Epithelial cell of proximal tubule (primary cell): Measurements from ENCODE around the gene UGT1A8. TPM values are rescaled to one million over a fixed set of nuclear protein-coding genes. Genes with fewer than 3 reads are reported as not detected.
"Not testable (repeated sequence)": the region's sequence is repeated elsewhere in the genome, so short reads cannot be mapped to it uniquely, and the experiment has no call there.

Experiments
- DNase-seq: peaks from one replicate; pipeline ENCODE4 v3.0.0-alpha.2; 2011; ENCODE audit warnings: low read depth
- H3K4me3 ChIP-seq: 2 replicates; pipeline ENCODE4 v1.5.1; 2011; ENCODE audit warnings: low read depth, mild to moderate bottlenecking, low read length
- CTCF ChIP-seq: conservative IDR thresholded peaks from 2 replicates; pipeline ENCODE4 v1.5.1; 2012; ENCODE audit warnings: low read depth, mild to moderate bottlenecking, low read length
- total RNA-seq: library from RNA; depleted of rRNA; stranded (reverse); fragments of >200 nt; gene quantifications from 2 replicates; pipeline ENCODE4 v1.2.3, GENCODE V29; 2015

The UGT1A8 gene
- total RNA-seq, 1 donor from 2014 or later = not detected

DNA sequence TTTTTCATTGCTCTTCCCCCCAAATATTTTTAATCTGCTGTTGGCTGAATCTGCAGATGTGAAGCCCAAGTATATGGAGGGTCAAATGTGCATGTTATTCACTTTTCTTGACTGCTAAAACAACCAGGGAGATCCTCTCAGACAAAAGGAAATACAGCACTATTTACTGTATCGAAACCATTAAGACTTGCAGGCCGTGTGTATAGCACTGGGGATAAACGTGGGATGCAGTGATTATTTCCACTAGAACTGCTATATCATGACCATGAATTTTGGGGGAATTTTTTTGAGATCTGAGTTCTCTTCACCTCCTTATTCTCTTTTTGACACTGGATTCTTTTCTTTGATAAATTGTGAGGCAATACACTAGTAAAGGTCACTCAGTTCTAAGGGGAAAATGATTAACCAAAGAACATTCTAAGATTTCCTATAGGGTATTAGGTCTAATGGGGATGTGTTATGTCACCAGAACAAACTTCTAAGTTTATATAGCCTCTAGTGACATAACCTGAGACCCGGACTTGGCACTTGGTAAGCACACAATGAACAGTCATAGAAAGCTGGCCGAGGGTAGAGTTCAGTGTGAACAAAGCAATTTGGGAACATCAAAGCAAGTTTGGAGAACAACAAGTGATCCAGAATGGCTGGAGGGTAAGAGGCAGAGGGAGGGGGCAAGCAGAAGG, 127.8 kb downstream of the UGT1A8 start:
- no peak for DNase-seq
- TF ChIP-seq CTCF = no peak
- H3K4me3 ChIP-seq = no peak overlapping the region

GRCh38 chr2:233745838-233746237, 128.4 kb downstream of the UGT1A8 start:
- not testable (repeated sequence) for DNase-seq, H3K4me3 ChIP-seq

DNA sequence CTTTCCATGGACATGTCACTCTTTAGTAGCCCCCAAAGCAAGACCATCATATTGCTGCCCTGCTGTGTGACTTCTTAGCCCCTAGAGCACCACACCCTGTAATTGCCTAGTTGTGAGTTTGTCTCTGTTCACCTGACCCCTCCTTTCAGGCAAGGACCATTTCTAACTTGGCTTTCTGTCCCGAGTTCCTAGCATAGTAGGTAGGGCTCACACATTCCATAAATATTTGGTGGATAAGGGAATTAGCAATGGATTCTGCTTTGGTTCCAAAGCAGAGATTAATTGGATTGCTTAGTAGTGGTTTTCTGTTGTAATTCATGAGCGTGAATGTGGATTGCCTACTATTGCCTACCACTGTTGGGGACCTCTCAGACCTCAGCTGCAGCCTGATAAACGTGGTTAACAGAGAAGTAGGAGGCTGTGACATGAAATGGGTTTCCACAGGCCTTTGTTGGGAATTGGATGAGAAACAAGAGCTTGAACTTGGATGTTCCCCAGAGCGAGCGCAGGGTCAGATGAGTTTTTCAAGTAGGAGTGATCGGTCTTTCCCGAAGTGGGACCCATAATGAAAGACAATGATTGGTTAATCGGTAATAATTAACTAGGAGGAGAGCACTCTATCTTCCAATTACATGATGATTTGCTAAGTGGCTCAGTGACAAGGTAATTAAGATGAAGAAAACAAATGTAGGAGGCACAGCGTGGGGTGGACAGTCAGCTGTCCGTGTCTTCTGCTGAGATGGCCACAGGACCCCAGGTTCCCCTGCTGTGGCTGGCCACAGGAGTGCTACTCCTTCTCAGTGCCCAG, 129.2 kb downstream of the UGT1A8 start:
- DNase-seq = no peak
- H3K4me3 ChIP-seq = no peak overlapping the region
- TF ChIP-seq CTCF = no peak

- H3K4me3 ChIP-seq = no peak overlapping the region
- TF ChIP-seq CTCF = no peak
- DNase-seq = no peak
Observed at GRCh38 chr2:233747283-233747544, 129.8 kb downstream of the UGT1A8 start.

DNA sequence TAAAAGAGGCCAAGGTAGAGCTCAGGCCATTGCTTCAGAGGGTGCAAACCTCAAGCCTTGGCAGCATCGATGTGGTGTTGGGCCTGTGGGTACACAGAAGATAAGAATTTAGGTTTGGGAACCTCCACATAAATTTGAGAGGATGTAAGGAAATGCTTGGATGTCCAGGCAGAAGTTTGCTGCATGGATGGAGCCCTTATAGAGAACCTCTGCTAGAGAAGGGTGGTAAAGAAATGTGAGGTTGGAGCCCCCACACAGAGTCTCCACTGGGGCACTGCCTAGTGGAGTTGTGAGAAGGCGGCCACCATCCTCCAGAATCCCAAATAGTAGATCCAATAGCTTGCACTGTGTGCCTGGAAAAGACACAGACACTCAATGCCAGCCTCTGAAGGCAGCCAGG, 133.3 kb downstream of the UGT1A8 start:
- DNase-seq, H3K4me3 ChIP-seq: not testable (repeated sequence)

- not testable (repeated sequence) for H3K4me3 ChIP-seq, DNase-seq
Observed at GRCh38 chr2:233751212-233752009, 134.0 kb downstream of the UGT1A8 start.

GRCh38 chr2:233754872-233755611, 137.6 kb downstream of the UGT1A8 start:
- no peak for TF ChIP-seq CTCF
- no peak for DNase-seq
- H3K4me3 ChIP-seq = no peak overlapping the region

GRCh38 chr2:233756429-233757081, 139.1 kb downstream of the UGT1A8 start:
- no peak overlapping the region for H3K4me3 ChIP-seq
- no peak for TF ChIP-seq CTCF
- DNase-seq = no peak
